LNCAP (cell line): ENCODE measurements around the gene ACO1.

ENCODE experiments used
- TF ChIP-seq, protein P1 (sequence below): fragments of 450-650 bp; IDR thresholded peaks from 2 replicates; pipeline ENCODE4 v1.5.1; 2017; ENCODE audit warnings: mild to moderate bottlenecking

ACO1 gene

GRCh38 chr9:32502464-32502863 is 118.0 kb downstream of the ACO1 start:
- TF ChIP-seq, protein P1, sequence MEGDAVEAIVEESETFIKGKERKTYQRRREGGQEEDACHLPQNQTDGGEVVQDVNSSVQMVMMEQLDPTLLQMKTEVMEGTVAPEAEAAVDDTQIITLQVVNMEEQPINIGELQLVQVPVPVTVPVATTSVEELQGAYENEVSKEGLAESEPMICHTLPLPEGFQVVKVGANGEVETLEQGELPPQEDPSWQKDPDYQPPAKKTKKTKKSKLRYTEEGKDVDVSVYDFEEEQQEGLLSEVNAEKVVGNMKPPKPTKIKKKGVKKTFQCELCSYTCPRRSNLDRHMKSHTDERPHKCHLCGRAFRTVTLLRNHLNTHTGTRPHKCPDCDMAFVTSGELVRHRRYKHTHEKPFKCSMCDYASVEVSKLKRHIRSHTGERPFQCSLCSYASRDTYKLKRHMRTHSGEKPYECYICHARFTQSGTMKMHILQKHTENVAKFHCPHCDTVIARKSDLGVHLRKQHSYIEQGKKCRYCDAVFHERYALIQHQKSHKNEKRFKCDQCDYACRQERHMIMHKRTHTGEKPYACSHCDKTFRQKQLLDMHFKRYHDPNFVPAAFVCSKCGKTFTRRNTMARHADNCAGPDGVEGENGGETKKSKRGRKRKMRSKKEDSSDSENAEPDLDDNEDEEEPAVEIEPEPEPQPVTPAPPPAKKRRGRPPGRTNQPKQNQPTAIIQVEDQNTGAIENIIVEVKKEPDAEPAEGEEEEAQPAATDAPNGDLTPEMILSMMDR, result no peak

- TF ChIP-seq, protein P1, result no peak
Observed at GRCh38 chr9:32503008-32503407, 118.6 kb downstream of the ACO1 start.
